ENCODE results near the gene MTA2.

Gene MTA2

DNA sequence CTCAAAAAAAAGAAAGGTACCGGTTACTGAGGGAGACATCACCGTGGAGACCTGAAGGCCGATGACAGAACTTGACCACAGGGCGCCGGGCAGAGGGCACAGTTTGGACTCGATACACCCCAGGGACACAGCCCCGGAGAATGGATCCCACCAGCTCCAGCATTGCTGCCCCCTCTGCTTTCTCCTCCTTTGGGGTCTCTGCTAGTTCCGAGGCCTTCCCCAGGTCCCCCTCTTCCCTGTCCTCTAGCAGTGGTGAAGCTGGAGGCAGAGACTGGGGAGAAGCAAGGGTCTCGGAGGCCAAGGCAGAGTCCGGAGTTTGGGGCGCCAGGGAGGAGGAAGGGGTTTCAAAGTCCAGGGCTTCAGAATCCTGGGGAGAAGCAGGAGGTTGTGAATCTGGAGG is 23.1 kb downstream of the MTA2 start:
- H4K8ac ChIP-seq (ENCODE audit: low read depth, low read length) = no peak overlapping the region
- no peak for DNase-seq
- H3K27ac ChIP-seq (ENCODE audit: low read depth, low read length) = no peak overlapping the region
- H3K4me3 ChIP-seq (ENCODE audit: low read length) = no peak overlapping the region
- WGBS (ENCODE audit: extremely low coverage, insufficient coverage, low lambda C conversion rate) = no CpG with 5 or more reads among the region's 11 CpGs
- no peak overlapping the region for H3K9ac ChIP-seq (ENCODE audit: low read length)
- H3K36me3 ChIP-seq (ENCODE audit: control insufficient read depth, insufficient read depth, low read length) = peaks cover 2% of the 10 kb centered on the region
- H3K23ac ChIP-seq (ENCODE audit: low read length) = no peak overlapping the region
- no peak overlapping the region for H2BK5ac ChIP-seq (ENCODE audit: low read length)
- no peak overlapping the region for H3K56ac ChIP-seq (ENCODE audit: low read length)
- no peaks in the 10 kb centered on the region for H3K27me3 ChIP-seq (ENCODE audit: insufficient read depth, low read length, poor library complexity)
- no peaks in the 10 kb centered on the region for H3K79me1 ChIP-seq (ENCODE audit: low read length)
- no peak overlapping the region for H2AK5ac ChIP-seq (ENCODE audit: low read length)
- H3K4me2 ChIP-seq (ENCODE audit: low read length) = no peak overlapping the region
- H3K4ac ChIP-seq (ENCODE audit: low read depth, low read length) = no peak overlapping the region
- H3K18ac ChIP-seq (ENCODE audit: low read length) = no peak overlapping the region
- H4K5ac ChIP-seq (ENCODE audit: low read length) = no peak overlapping the region
- no peak overlapping the region for H2BK15ac ChIP-seq (replicated peaks; ENCODE audit: low read depth)
- H3K79me2 ChIP-seq (ENCODE audit: control insufficient read depth, insufficient read depth, low read length) = peaks cover under 1% of the 10 kb centered on the region
- H3K4me1 ChIP-seq (ENCODE audit: control insufficient read depth, low read depth, low read length) = peaks cover 3% of the 10 kb centered on the region
- no peak overlapping the region for H2BK120ac ChIP-seq (ENCODE audit: low read depth, low read length)

DNA sequence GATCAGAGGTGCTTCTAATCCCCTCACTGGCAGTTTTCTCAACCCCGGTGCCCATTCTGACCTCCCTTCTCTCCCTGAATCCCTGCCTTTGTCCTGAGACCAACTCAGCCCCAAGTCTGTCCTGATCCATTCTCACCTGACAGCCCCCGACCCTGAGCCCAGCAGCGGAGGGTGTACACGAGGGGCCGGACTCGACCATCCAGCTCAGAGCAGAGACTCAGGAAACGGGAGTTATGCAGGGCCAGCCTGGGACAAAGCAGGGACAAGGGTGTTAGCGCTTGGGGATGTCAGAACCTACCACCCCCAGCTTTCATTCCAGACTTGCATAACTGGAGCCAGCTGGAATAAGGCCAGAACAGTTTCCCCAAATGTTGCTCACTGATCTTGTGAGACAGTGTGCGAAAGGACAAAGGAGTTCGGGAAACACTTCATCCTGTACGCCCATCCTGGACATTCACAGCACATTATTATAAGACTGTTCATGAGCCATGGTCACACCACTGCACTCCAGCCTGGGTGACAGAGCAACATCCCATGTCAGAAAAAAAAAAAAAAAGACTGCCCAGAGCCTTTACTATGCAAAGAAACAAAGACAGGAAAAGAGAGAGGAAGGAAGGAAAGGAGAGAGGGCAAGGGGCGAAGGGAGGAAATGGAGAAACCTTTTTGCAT is 24.5 kb downstream of the MTA2 start:
- Histone ChIP-seq H2BK120ac (ENCODE audit: low read depth, low read length) (no peak overlapping the region), H2BK15ac (replicated peaks; ENCODE audit: low read depth) (no peak overlapping the region), H3K27me3 (ENCODE audit: insufficient read depth, low read length, poor library complexity) (no peaks in the 10 kb centered on the region), H4K5ac (ENCODE audit: low read length) (no peak overlapping the region), H3K4me3 (ENCODE audit: low read length) (no peak overlapping the region), H3K9ac (ENCODE audit: low read length) (no peak overlapping the region), H3K56ac (ENCODE audit: low read length) (peak overlapping the region; percentile 25), H3K4ac (ENCODE audit: low read depth, low read length) (no peak overlapping the region), H3K27ac (ENCODE audit: low read depth, low read length) (no peak overlapping the region), H4K8ac (ENCODE audit: low read depth, low read length) (no peak overlapping the region), H3K79me2 (ENCODE audit: control insufficient read depth, insufficient read depth, low read length) (peaks cover 14% of the 10 kb centered on the region), H3K4me1 (ENCODE audit: control insufficient read depth, low read depth, low read length) (peaks cover 3% of the 10 kb centered on the region), H2BK5ac (ENCODE audit: low read length) (no peak overlapping the region), H2AK5ac (ENCODE audit: low read length) (no peak overlapping the region), H3K18ac (ENCODE audit: low read length) (no peak overlapping the region), H3K79me1 (ENCODE audit: low read length) (no peaks in the 10 kb centered on the region), H3K23ac (ENCODE audit: low read length) (no peak overlapping the region), H3K4me2 (ENCODE audit: low read length) (no peak overlapping the region), H3K36me3 (ENCODE audit: control insufficient read depth, insufficient read depth, low read length) (peaks cover 2% of the 10 kb centered on the region)
- no CpG with 5 or more reads among the region's 12 CpGs for WGBS (ENCODE audit: extremely low coverage, insufficient coverage, low lambda C conversion rate)
- DNase-seq = no peak

DNA sequence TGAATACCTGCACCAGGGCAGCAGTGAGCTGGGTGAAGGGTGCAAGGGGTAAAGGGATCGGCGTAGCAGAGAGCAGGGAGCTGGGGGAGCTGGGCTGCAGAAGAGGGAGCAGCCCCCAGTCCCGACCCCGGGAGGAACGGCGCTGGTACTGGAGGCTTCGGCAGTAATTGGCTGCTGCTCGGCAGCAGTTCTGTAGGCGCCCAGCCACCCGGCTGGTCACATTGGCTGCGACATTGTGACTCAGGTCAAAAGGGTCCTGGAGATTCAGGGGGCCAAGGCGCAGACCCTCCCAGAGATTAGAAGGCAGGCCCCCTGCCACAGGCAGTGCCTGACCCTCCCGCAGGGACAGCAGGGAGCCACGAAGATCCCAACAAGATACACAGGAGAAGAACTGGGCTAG is 25.8 kb downstream of the MTA2 start:
- peaks cover 27% of the 10 kb centered on the region for H3K79me2 ChIP-seq (ENCODE audit: control insufficient read depth, insufficient read depth, low read length)
- H3K27ac ChIP-seq (ENCODE audit: low read depth, low read length) = no peak overlapping the region
- H3K4me1 ChIP-seq (ENCODE audit: control insufficient read depth, low read depth, low read length) = peaks cover 6% of the 10 kb centered on the region

DNA sequence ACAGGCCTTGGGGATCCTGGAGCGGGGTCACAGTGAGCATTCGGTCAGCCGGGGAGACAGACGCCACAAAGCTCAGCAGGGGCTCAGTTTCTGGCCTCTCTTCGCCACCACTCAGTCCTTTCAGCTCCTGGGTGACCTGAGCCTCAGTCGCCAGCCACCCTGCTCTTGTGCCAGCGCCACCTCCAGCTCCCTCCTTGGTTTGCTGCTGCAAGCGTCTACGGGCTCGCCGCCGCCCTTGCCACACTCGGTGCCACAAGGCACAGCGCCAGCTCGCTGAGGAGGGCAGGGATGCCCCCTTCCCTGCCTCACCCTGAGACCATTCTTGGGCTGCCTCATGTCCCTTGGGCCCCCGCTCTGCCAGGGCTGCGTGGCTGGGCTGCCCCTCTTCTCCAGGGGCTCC is 26.5 kb downstream of the MTA2 start:
- Histone ChIP-seq H3K4ac (ENCODE audit: low read depth, low read length) (no peak overlapping the region), H3K79me2 (ENCODE audit: control insufficient read depth, insufficient read depth, low read length) (peaks cover 33% of the 10 kb centered on the region), H3K27ac (ENCODE audit: low read depth, low read length) (no peak overlapping the region), H3K4me3 (ENCODE audit: low read length) (no peak overlapping the region), H3K23ac (ENCODE audit: low read length) (no peak overlapping the region), H3K4me1 (ENCODE audit: control insufficient read depth, low read depth, low read length) (peaks cover 6% of the 10 kb centered on the region), H3K9ac (ENCODE audit: low read length) (peak overlapping the region; percentile 82), H2AK5ac (ENCODE audit: low read length) (no peak overlapping the region), H3K4me2 (ENCODE audit: low read length) (peak overlapping the region; percentile 92), H2BK120ac (ENCODE audit: low read depth, low read length) (no peak overlapping the region), H3K79me1 (ENCODE audit: low read length) (peaks cover 8% of the 10 kb centered on the region), H3K36me3 (ENCODE audit: control insufficient read depth, insufficient read depth, low read length) (peaks cover 12% of the 10 kb centered on the region), H3K56ac (ENCODE audit: low read length) (peak overlapping the region; percentile 92), H3K27me3 (ENCODE audit: insufficient read depth, low read length, poor library complexity) (no peaks in the 10 kb centered on the region), H2BK15ac (replicated peaks; ENCODE audit: low read depth) (no peak overlapping the region), H3K18ac (ENCODE audit: low read length) (no peak overlapping the region), H4K8ac (ENCODE audit: low read depth, low read length) (no peak overlapping the region), H4K5ac (ENCODE audit: low read length) (no peak overlapping the region), H2BK5ac (ENCODE audit: low read length) (no peak overlapping the region)
- DNase-seq = no peak
- no CpG with 5 or more reads among the region's 17 CpGs for WGBS (ENCODE audit: extremely low coverage, insufficient coverage, low lambda C conversion rate)

More for the DNA sequence above, 25.8 kb downstream of the MTA2 start:
- DNase-seq = no peak
- no peak overlapping the region for H3K4ac ChIP-seq (ENCODE audit: low read depth, low read length)
- H2BK5ac ChIP-seq (ENCODE audit: low read length) = no peak overlapping the region
- peaks cover 8% of the 10 kb centered on the region for H3K36me3 ChIP-seq (ENCODE audit: control insufficient read depth, insufficient read depth, low read length)
- H2BK15ac ChIP-seq (replicated peaks; ENCODE audit: low read depth) = no peak overlapping the region
- peaks cover 8% of the 10 kb centered on the region for H3K79me1 ChIP-seq (ENCODE audit: low read length)
- no peak overlapping the region for H2BK120ac ChIP-seq (ENCODE audit: low read depth, low read length)
- H3K9ac ChIP-seq (ENCODE audit: low read length) = no peak overlapping the region
- no peak overlapping the region for H4K5ac ChIP-seq (ENCODE audit: low read length)
- WGBS (ENCODE audit: extremely low coverage, insufficient coverage, low lambda C conversion rate) = no CpG with 5 or more reads among the region's 14 CpGs
- no peak overlapping the region for H3K18ac ChIP-seq (ENCODE audit: low read length)
- peak overlapping the region; percentile 30 for H3K56ac ChIP-seq (ENCODE audit: low read length)
- no peak overlapping the region for H3K23ac ChIP-seq (ENCODE audit: low read length)
- no peak overlapping the region for H3K4me2 ChIP-seq (ENCODE audit: low read length)
- H3K27me3 ChIP-seq (ENCODE audit: insufficient read depth, low read length, poor library complexity) = no peaks in the 10 kb centered on the region
- H4K8ac ChIP-seq (ENCODE audit: low read depth, low read length) = no peak overlapping the region
- H2AK5ac ChIP-seq (ENCODE audit: low read length) = no peak overlapping the region
- no peak overlapping the region for H3K4me3 ChIP-seq (ENCODE audit: low read length)

DNA sequence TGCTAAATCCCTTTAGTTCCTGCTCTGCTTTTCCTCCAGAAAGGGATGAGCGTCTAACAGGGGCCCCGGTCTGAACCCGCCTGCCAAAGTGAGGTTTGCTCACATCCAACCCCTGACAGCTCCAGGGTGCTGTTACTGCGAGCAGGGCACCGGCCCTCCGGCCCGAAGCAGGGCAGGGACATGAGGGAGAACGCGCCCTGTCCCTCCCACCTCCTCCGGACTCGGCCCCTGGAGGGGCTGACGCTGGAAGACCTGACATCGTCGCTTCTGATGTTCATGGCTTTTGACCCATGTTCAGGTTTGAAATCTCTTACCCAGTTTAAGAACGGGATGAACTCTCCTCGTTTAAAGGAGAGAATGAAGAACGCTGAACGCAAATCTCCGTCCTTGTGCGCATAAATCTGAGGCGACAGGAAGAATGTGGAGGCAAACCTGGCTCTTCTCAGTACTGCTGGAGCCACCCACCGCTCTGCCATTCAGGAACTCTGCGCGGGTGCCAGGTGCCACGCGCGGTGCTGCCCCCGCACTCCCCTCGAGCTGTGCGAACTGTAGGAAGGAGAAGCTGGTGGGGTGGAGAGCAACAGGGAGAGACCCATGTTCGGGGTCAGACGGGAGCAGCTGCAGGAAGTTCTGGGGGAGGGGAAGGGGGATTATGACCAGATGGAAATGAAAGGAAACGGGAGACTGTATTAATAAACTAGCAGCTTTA is 27.1 kb downstream of the MTA2 start:
- no CpG with 5 or more reads among the region's 33 CpGs for WGBS (ENCODE audit: extremely low coverage, insufficient coverage, low lambda C conversion rate)
- Histone ChIP-seq H4K5ac (ENCODE audit: low read length) (no peak overlapping the region), H3K27ac (ENCODE audit: low read depth, low read length) (peak overlapping the region; percentile 52), H3K79me2 (ENCODE audit: control insufficient read depth, insufficient read depth, low read length) (peaks cover 36% of the 10 kb centered on the region), H3K4me1 (ENCODE audit: control insufficient read depth, low read depth, low read length) (peaks cover 6% of the 10 kb centered on the region), H2AK5ac (ENCODE audit: low read length) (peak overlapping the region; percentile 1), H4K8ac (ENCODE audit: low read depth, low read length) (no peak overlapping the region), H3K27me3 (ENCODE audit: insufficient read depth, low read length, poor library complexity) (no peaks in the 10 kb centered on the region), H3K79me1 (ENCODE audit: low read length) (peaks cover 10% of the 10 kb centered on the region), H3K9ac (ENCODE audit: low read length) (peak overlapping the region; percentile 82), H3K4me3 (ENCODE audit: low read length) (peak overlapping the region; percentile 31), H2BK120ac (ENCODE audit: low read depth, low read length) (no peak overlapping the region), H2BK5ac (ENCODE audit: low read length) (peak overlapping the region; percentile 25), H3K4ac (ENCODE audit: low read depth, low read length) (peak overlapping the region; percentile 58), H3K18ac (ENCODE audit: low read length) (peak overlapping the region; percentile 52), H3K4me2 (ENCODE audit: low read length) (peak overlapping the region; percentile 92), H2BK15ac (replicated peaks; ENCODE audit: low read depth) (no peak overlapping the region), H3K23ac (ENCODE audit: low read length) (no peak overlapping the region), H3K56ac (ENCODE audit: low read length) (peak overlapping the region; percentile 92), H3K36me3 (ENCODE audit: control insufficient read depth, insufficient read depth, low read length) (peaks cover 14% of the 10 kb centered on the region)
- no peak for DNase-seq
